Endometrium (tissue), 2 donors: ENCODE results near the gene ZNF586.
"Not testable (repeated sequence)": the region's sequence is repeated elsewhere in the genome, so short reads cannot be mapped to it uniquely, and the experiment has no call there.

Source experiments
- FAIRE-seq: peaks from 2 replicates; lab custom pipeline; 2012; peaks lifted over from hg19 to GRCh38; lab: Jason Lieb, UNC
- donor health status: control.
- donor health status: control.

ZNF586 gene

DNA sequence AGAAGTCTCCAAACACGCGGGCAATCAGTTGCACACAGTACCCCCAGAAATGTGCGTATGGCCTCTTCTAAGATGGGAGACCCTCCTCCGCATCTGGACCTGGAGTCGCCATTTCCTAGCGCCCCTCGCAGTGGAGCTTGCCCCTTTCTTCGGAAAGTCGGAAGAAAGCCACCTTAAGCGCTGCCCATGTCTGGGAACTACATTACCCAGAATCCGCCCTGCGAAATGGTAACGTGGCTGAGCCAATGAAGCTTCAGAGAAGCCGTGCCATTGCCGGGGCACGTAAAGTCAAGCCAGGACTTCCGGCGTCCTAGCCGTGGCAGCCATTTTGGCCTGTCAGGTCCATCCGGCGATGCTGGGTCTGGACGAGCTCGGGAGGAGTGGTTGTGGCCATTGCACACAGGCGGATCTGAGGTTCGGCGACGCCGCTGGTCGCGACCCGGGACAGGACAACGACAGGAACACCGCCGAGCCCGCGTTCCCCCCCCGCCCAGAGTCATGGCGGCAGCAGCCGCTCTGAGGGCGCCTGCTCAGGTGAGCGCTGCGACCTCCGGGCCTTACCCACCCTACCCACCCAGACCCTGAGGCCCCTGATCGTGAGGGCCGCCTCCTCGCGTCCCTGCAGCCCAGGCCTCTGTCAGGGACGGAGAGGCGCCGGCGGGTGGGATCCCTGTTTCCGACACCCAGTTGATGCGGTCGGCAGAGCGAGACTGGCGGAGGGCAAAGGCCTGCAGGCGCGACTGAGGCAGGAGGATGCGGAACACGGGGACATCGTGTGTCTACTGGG is at the start of gene ZNF586:
Gene ZNF586, plus strand, starts transcription at position 332 of the 787 bp plus-strand sequence. Its CDS starts 167 bp downstream, at position 499.
- peak; percentile 4 for FAIRE-seq

DNA sequence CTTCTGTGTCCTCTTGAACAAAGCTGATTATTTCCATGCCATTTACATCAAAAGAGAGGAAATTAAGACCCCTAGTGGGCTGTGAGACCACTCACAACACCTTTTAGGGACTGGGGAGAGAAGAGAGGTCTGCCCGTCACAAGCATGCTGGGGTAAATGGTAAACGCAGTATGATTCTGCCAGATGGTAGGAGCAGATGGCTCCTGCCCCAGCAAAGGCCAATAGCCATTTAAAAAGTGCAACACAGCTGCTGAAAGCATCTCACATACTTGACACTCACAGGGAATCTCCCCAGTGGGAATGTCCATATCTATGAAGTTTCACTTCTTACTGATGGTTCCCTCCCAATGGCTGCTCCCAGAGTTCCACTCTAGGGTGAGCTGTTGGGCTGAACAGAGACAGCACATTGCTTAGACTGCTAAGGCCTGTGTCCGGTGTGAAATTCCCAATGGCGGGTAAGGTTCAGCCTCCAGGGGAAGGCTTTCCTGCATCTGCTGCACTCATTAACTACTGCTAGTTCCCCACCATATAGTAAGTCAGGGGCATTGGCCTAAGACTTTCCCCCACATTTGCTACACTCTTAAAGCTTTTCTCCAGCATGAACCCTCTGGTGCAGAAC is 49.5 kb upstream of the ZNF586 start:
- no peak for FAIRE-seq

DNA sequence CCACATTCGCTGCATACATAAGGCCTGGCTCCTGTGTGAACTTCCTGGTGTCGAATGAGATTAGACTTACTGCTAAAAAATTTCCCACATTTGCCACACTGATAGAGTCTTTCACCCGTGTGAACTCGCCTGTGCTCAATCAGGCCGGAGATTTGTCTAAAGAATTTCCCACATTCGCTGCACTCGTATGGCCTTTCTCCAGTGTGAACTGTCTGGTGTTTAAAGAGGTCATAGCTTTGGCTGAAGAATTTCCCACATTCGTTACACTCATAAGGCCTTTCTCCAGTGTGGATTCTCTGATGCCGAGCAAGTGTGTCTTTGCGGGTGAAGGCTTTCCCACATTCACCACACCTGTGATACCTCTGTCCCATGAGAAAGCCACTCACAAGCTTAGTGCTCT is 48.6 kb upstream of the ZNF586 start:
- no peak for FAIRE-seq

DNA sequence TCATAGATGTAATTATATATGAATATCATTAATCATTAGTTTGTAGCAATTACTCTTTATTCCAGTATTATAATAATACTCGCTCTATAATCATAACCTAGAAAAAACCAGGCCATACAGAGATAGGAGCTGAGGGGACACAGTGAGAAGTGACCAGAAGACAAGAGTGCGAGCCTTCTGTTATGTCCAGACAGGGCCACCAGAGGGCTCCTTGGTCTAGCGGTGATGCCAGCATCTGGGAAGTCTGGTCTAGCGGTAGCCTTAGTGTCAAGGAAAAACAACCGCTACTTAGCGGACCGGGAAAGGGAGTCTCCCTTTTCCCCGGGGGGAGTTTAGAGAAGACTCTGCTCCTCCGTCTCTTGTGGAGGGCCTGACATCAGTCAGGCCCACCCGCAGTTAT is 31.2 kb upstream of the ZNF586 start:
- FAIRE-seq, result not testable (repeated sequence)

DNA sequence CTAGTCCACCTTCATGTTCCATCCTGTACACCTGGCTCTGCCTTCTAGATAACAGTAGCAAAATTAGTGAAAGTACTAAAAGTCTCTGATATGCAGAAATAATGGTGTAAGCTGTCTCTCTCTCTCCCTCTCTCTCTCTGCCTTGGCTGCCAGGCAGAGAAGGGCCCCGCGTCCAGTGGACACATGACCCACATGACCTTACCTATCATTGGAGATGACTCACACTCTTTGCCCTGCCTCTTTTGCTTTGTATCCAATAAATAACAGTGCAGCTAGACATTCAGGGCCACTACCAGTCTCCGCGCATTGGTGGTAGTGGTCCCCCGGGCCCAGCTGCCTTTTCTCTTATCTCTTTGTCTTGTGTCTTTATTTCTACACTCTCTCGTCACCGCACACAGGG is 30.7 kb upstream of the ZNF586 start:
- FAIRE-seq, result not testable (repeated sequence)

DNA sequence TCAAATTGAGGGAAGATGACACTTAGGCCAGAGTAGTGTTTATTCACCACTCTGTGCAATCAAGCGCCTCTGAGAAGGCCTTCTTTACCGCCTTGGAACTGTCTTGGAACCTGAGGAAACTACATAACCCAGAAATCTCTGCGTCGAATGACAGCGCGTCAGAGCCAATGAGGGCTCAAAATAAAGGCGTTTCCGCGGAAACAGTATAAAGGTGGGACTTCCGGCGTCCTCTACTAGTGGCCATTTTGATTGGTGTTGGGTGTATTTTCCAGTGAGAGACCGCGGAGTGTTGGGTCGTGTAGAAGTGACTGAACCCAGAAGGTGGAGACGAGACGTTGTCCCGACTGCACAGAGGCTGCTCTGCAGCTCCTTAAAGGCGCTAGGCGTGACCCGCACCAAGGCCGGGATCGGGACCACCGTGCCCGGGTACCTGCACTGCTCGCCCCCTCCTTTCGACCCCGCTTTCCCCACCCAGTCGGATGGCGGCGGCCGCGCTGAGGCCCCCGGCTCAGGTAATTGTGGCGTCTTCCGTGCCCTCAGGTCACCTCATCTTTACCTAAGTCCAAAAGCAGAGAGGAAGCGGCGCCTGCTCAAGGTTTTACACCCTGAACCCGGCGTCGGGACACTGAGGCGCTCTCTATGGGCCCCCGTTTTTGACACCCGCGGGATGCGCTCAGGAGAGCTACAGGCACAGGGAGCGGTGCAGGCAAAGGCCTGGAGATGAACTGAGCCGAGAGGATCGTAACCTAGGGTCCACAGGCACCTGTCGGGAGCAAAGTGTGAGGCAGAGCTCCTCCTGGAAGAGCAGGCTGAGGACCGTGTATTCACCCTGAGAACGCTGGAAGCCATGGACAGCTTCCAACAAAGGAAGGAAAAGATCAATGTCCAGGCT is 22.6 kb upstream of the ZNF586 start, which contains the start of gene ZNF776:
Gene ZNF776, plus strand, starts transcription at position 236 of the 892 bp plus-strand sequence. Its CDS starts 244 bp downstream, at position 480.
- FAIRE-seq, result peak; percentile 89

DNA sequence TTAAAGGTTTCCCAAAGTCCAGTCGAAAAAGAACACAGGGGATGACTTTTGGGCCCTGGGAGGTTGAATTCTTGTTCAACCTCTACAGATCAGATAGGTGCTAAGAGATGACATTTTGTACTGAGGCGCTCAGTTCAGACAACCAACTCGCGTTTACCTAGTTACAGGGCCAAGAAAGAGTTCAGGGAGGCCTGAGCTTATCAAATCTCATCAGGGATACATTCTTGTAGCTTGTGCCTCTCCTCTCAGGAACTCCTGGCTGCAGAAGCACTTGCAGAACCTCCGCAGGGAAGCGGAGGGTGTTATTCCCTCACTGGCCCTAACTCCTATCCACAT is 22.0 kb upstream of the ZNF586 start:
- no peak for FAIRE-seq

DNA sequence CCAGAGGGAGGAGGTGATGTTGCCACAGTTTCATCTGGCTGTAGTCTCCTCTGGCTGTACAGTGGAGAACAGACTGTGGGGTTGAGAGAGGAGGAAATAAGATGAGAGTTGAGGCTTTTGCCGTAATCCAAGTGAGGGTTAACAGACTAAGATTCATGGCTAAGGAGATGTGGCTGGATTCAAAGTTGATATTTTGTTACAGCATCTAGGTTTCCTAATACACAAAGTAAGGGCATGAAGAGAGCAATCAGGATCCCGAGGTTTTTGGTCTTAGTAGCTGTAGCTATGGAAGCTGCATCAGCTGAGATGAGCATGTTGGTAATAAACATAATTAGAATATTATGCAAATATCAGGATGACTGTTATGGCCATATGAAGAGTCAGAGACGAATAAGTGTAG is 21.4 kb upstream of the ZNF586 start:
- no peak for FAIRE-seq

DNA sequence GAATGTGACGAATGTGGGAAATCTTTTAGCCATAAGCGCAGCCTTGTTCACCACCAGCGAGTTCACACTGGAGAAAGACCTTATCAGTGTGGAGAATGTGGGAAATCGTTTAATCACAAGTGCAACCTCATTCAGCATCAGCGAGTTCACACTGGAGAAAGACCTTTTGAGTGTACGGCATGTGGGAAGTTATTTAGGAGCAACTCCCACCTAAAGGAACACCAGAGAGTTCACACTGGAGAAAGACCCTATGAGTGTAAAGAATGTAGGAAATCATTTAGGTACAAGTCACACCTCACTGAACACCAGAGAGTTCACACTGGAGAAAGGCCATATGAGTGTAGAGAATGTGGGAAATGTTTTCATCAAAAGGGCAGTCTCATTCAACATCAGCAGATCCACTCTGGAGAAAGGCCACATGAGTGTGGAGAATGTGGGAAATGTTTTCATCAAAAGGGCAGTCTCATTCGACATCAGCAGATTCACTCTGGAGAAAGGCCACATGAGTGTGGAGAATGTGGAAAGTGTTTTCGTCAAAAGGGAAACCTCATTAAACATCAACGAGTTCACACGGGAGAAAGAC is 15.3 kb upstream of the ZNF586 start:
- no peak for FAIRE-seq

DNA sequence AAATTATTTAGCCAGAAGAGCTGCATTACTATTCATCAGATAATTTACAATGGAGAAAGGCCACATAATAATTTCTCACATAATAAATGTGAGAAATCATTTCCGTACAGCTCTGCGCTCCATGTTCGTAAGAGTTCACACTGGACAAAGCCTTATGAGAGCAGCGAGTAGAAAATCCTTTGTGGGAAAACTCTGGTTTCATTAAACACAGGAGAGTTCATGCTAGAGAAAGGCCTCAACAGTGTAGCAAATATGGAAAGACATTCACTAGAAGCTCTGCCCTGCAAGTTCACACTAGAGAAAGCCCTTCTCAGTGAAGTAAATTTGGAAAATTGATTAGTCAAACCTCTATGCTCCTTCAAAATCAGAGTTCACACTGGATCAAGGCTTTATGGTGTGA is 14.4 kb upstream of the ZNF586 start:
- no peak for FAIRE-seq

DNA sequence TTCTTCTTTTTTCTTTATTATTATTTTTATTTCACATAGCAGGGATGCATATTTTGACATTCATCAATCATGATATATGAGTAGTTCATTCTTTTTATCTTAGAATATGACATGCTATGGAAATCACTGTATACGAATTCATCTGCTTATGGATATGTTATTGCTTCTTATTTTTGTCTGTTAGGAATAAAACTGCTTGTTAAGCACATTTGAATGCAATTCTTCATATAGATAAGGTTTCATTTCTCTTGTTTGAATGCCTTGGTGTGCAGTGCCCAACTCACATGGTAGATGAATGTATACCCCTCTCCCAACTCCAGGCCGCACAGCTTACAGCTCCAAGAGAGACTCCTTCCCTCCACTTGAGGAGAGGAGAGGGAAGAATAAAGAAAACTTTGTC is 11.5 kb upstream of the ZNF586 start:
- no peak for FAIRE-seq

DNA sequence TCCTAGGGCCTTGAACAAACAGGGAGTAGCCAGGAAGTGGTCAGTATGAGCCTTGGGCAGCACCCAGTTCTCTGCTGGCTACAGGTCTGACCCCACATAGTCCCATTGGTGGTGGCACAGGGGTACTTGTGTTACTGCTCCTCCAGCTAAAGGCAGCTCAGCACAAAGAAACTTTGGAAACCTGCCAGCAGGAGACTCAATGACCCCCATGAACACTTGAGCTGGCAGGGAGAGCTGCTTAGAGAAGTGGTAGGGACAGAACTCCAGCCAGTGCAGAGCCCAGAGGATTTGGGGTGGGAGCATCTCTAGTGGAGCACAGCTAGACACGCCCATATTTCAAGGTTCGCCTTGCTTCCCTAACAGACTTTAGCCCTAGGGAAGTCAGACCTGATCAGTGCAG is 10.4 kb upstream of the ZNF586 start:
- FAIRE-seq, result no peak

DNA sequence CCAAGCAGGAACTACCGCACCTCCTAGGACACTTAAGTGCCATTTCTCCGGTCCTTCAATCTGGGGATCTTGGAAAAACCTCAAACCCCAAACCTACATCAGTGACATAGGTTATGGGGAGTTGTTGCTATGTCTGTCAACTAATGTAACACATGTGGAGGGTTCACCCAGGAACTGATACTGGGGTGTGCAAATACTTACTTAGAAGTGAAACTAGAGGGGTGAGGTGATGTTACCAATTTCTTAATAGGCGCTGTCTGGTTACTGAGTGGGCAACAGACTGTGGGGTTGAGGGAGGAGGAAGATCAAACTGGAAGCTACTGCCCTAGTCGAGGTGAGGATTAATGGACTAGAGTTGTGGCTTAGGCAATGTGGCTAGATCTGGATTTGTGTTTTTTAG is 1.9 kb downstream of the ZNF586 start:
- FAIRE-seq, result no peak

DNA sequence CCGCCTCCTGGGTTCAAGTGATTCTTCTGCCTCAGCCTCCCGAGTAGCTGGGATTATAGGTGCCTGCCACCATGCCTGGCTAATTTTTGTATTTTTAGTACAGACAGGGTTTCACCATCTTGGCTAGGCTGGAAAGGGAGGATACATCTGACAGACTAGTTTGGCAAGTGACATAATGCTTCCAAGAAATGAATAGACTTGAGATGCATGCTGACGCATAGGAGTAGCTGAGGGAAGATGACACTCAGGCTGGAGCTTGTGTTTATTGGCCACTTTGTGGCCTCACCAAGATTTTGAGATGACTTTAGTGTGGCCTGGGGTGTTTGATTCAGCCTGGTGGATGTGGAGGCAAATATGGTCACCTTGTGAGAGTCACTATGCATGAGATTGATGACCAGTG is 4.0 kb downstream of the ZNF586 start:
- no peak for FAIRE-seq

DNA sequence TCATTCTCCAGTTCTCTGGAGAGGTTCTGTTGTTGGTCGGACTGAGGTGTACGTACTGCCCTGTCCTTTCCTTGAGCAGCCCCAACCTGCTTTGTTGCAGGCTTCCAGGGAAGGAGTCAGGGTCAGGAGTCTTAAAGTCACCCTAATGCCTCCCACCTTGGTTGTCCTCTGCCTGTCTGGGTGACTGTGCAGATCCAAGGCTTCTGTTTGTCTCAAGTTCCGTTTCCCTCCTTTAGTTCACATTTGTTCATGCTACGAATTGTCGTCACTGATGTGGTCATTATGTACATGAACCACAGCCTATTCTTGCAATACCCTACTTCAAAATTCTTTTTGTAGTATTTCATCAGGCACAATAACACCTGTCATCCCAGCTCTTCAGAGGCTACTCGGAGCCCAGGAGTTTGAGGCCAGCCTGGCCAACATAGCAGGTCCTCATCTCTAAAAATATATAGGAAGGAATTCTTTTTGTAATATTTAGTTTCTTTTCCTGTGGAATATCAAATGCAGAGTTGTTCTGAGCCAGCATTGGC is 7.4 kb downstream of the ZNF586 start:
- no peak for FAIRE-seq

DNA sequence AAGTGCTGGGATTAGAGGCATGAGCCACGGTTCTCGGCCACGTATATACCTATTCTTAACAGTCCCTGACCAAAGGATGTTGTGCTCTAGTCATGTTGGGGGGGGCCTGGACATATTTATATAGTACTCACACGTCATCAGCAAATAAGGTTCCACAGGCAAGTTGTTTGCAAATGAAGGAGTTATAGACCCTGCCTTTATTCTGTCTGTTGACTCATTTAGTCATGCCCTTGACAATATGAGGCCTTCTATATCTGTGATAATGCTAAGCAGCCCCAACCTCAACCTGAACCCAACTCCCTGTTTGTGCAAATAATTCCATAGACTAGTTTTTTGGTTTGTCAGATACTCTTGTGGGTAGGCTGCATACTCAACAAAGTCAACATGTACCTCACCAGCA is 8.9 kb downstream of the ZNF586 start:
- FAIRE-seq, result no peak

DNA sequence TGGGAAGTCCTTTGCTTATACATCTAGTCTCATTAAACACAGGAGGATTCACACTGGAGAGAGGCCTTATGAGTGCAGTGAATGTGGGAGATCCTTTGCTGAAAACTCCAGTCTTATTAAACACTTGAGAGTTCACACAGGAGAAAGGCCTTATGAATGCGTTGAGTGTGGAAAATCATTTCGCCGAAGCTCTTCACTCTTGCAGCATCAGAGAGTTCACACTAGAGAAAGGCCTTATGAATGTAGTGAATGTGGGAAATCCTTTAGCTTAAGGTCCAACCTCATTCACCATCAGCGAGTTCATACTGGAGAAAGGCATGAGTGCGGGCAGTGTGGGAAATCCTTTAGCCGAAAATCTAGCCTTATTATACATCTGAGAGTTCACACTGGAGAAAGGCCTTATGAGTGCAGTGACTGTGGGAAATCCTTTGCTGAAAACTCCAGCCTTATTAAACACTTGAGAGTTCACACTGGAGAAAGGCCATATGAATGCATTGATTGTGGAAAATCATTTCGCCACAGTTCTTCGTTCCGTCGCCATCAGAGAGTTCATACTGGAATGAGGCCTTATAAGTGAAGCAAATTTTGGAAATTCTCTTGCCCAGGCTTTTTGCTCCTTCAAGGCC is 9.9 kb downstream of the ZNF586 start:
- FAIRE-seq, result no peak

DNA sequence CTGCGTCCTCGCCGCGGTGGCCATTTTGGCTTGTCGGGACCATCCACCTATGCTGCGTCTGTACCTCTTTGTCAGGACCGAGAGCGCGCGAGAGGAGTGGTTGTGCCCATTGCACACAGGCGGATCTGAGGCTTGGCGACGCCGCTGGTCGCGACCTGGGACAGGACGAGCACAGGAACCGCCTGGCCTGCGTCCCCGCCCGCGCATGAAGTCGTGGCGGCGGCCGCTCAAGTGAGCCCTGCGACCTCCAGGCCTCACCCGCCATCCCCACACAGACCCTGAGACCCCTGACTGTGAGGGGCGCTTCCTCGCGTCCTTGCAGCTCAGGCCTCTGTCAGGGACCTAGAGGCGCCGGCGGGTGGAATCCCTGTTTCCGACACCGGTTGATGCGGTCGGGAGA is 16.8 kb downstream of the ZNF586 start:
- FAIRE-seq, result no peak

DNA sequence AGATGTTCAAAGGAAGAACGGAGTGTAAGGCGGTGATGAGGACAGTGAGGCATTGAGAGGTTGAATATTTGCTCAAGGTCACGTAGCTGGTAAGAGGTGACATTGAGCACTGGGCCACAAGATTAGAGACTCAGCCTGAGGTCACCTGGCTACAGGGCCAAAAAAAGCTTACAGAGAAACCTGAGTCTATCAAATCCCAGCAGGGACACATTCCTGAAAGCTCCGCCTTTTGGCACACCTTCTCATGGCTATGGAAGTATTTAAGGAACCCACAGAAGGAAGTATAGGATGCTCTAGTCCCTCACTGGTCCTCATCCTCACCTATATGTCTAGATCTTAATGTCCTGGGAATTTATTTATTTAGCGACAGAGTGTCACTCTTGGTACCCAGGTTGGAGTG is 17.4 kb downstream of the ZNF586 start:
- FAIRE-seq, result no peak

DNA sequence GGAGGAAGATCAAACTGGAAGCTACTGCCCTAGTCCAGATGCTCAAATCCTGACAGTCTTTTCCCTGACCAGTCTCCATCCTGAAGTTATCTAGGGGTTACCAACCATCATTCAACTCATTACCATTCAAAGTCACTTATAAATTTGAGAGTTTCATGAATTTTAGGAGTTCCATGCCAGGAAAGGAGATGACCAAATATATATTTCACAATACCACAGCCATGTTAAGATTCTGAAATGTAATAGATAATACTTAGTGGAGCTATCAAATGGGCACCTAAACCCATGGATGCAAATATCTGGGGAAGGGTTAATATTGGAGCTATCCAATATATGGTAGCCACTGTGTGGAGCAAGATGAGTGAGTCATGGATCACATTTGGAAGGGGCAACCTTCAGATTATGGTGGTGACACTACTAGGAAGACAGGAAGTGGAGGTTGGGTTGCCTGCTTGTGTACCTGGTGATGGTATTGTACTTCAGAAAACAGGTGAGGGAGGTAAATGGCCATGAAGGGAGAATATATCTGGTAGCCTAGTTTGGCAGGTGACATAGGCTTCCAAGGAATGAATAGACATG is 18.7 kb downstream of the ZNF586 start:
- no peak for FAIRE-seq

DNA sequence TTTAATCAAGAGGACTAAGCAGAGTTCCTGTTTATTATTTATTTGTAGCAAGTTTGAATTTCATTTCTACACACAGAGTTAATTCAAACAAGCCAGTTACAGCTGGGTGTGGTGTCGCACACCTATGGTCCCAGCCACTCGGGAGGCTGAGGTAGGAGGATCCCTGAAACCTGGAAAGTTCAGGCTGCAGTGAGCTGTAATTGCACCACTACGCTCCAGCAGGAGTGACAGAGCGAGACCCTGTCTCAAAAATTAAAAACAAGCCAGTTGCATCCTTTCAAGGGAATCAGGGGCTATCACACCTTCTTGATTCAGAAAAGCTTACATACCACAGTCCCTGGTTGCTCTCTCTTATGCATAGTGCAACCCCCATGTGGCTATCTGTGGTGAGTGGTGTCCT is 19.8 kb downstream of the ZNF586 start:
- FAIRE-seq, result no peak
